HepG2 (cell line): Measurements from ENCODE around the gene ERLIN1.

Experiments
- CBX2 ChIP-seq, 2 experiments: fragments of 200-600 bp in 1 of 2; sonication (generic); formaldehyde crosslinking in 1 of 2; IDR thresholded peaks; 2 replicates each; pipeline versions ENCODE4 v1.7.0 to v1.8.1; 2018 to 2022; ENCODE audit warnings: low read depth in 2 of 2, low read length in 1 of 2, mild to moderate bottlenecking in 1 of 2, missing genetic modification reagents in 1 of 2
- GABPB1 ChIP-seq: IDR thresholded peaks from 2 replicates; pipeline ENCODE4 v1.6.1; 2016; ENCODE audit warnings: mild to moderate bottlenecking, missing genetic modification reagents, moderate library complexity, missing compliant biosample characterization
- HDAC2 ChIP-seq: sonication (generic); formaldehyde crosslinking; IDR thresholded peaks from 2 replicates; pipeline ENCODE4 v1.4.0; 2020; ENCODE audit warnings: missing genetic modification reagents
- POLR2AphosphoS5 ChIP-seq: IDR thresholded peaks from 2 replicates; pipeline ENCODE4 v1.6.1; 2012; ENCODE audit warnings: low read depth, low read length
- YY1 ChIP-seq: IDR thresholded peaks from 2 replicates; pipeline ENCODE4 v1.6.1; 2011; ENCODE audit warnings: low read length, low read depth, moderate library complexity, mild to moderate bottlenecking; ENCODE audit not compliant: insufficient read depth, insufficient replicate concordance
- ZSCAN29 ChIP-seq: sonication (generic); formaldehyde crosslinking; conservative IDR thresholded peaks from 2 replicates; pipeline ENCODE4 v1.4.0; 2020; ENCODE audit warnings: mild to moderate bottlenecking, missing genetic modification reagents
- TF ChIP-seq, protein P1 (sequence below): sonication (generic); formaldehyde crosslinking; IDR thresholded peaks from 2 replicates; pipeline ENCODE4 v1.4.0; 2020; ENCODE audit warnings: missing genetic modification reagents

DNA sequence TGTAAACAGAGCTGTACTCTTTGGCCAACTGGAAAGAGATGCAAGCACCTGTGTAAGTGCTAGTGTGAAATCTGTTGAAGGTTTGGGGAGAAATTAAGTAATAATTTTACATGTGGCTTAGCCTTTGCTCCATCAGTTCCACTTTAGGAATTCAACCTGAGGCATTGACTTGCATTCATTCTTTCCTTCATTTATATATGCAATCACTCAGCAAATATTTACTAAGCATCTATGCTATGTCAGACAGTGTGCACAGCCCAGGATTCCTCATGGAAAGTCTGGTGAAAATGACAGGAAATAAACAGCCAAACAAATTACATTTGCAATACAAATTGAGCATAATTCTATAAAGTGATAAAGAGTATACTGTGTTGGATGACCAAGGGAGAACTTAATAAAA, 50.3 kb downstream of the ERLIN1 start:
- no peak for TF ChIP-seq ZSCAN29
- no peak for TF ChIP-seq HDAC2
- TF ChIP-seq GABPB1 (CRISPR knock-in tag), result no peak
- TF ChIP-seq, protein P1, sequence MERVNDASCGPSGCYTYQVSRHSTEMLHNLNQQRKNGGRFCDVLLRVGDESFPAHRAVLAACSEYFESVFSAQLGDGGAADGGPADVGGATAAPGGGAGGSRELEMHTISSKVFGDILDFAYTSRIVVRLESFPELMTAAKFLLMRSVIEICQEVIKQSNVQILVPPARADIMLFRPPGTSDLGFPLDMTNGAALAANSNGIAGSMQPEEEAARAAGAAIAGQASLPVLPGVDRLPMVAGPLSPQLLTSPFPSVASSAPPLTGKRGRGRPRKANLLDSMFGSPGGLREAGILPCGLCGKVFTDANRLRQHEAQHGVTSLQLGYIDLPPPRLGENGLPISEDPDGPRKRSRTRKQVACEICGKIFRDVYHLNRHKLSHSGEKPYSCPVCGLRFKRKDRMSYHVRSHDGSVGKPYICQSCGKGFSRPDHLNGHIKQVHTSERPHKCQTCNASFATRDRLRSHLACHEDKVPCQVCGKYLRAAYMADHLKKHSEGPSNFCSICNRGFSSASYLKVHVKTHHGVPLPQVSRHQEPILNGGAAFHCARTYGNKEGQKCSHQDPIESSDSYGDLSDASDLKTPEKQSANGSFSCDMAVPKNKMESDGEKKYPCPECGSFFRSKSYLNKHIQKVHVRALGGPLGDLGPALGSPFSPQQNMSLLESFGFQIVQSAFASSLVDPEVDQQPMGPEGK (CRISPR knock-in tag), result no peak
- TF ChIP-seq CBX2 (IDR thresholded peaks at IDR 0.05; ENCODE audit: low read depth, low read length), result no peak
- no peak for TF ChIP-seq CBX2 (CRISPR knock-in tag; IDR thresholded peaks at IDR 0.05; ENCODE audit: low read depth)
- TF ChIP-seq POLR2AphosphoS5, result no peak
- no peak for TF ChIP-seq YY1
